ENCODE measurements around the gene PPP2R2B. TPM values are rescaled to one million over a fixed set of nuclear protein-coding genes. Genes with fewer than 3 reads are reported as not detected.
"Not testable (repeated sequence)": the region's sequence is repeated elsewhere in the genome, so short reads cannot be mapped to it uniquely, and the experiment has no call there.

The PPP2R2B gene
- total RNA-seq, 2 experiments from 2014 or later = 1.0 to 1.1 TPM

DNA sequence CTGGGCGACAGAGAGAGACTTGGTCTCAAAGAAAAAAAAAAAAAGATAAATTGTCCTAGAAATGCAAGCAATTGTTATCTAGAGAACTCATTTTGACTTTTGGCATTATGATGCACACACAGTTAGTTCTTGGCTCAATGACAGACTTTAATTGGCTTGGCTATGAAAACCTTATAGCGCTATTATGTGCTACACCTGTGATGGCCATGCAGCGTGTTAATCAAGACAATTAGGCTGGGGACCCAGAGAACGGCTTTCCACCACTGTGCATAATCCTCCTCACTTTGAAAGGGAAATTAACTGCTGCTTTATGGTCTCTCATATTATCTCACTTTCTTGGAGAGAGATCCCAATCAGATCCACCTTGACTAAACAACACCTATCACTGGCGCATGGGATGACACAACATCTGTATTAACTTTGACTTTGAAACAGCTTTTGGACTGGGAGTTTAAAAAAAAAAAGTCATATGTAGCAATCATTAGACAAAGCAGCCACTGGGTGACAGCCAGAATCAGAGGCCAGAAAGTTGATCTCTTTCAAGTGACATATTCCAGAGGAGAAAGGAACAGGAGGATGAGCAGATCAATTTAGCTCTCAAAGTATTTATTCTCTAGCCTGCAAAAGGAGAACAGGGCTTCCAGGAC is 132.5 kb downstream of the PPP2R2B start:
- no peak overlapping the region for H3K27ac Mint-ChIP-seq
- H3K4me3 Mint-ChIP-seq = no peak overlapping the region
- ChIA-PET POLR2A (no interaction called here), CTCF (no interaction called here)
- intact Hi-C loops (cut with micrococcal nuclease) = no loop called here
- H3K27me3 Mint-ChIP-seq = no peaks in the 10 kb centered on the region
- peaks cover 2% of the 10 kb centered on the region for H3K4me1 Mint-ChIP-seq (ENCODE audit: low read depth)
- H3K9me3 Mint-ChIP-seq = peaks cover 9% of the 10 kb centered on the region
- H3K36me3 Mint-ChIP-seq = peaks cover 2% of the 10 kb centered on the region
- no peak for DNase-seq

DNA sequence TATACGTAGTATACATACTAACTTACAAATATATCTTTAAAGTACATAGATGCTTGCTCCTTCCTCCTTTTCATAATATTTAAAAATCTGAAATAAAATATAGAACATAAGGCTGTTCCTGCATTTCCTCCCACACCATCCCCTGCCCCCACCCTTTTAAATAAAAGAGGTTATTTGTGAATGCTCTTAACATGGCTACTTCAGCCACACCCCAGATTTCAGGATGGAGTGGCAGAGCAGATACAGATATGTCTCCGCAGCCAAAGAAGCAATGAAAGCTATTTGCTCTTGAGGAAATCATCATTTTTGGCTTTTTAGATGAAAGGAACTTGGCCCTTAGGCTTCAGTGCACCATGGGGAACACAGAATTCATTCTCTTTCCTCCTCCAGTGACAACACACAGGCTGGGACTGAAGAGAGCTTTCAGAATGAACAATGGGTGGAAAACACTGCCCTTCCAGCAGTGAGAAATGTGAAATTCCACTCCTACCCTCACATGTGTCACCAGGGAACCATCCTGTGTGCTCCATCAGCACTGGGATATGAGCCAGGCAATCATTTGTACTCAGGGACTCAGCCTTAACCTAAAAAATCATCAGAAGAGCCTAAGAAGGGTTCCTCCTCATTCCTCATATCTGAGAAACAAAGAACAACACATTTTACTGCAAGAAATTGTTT is 134.3 kb downstream of the PPP2R2B start:
- intact Hi-C loops (cut with micrococcal nuclease) = no loop called here
- peaks cover 2% of the 10 kb centered on the region for H3K36me3 Mint-ChIP-seq
- H3K27me3 Mint-ChIP-seq = no peaks in the 10 kb centered on the region
- POLR2A ChIA-PET = no interaction called here
- no peaks in the 10 kb centered on the region for H3K4me1 Mint-ChIP-seq (ENCODE audit: low read depth)
- H3K27ac Mint-ChIP-seq = no peak overlapping the region
- DNase-seq = no peak
- peaks cover 8% of the 10 kb centered on the region for H3K9me3 Mint-ChIP-seq
- H3K4me3 Mint-ChIP-seq = no peak overlapping the region
- CTCF ChIA-PET = no interaction called here

DNA sequence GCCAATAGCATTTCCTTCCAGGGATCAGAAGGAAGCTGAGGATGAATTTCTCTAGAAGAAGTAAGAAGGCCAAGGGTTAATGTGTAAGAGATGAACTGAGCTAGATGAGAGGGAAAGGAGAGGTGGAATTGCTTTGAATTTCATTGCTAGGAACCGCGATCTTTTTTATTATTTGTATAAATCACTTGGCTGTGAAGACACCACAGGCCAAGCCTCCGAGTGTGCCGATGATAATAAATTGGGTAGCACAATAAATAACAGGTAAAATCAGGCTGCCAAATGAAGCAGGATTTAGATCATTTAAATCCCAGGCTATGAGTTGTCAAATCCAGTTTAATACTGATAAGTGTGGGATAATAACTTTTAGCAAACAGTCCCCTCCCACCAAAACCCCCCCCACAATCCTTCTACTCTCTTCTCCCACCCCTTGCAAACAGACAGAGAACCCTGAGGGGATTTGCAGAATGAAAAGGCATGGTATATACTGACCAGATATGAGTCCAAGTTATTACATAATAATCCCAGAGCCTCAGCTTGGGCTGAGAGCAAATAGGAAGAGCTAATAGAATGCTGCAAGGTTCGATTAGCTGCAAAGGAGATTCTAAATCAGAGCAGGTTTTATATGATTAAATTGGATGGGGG is 143.5 kb downstream of the PPP2R2B start:
- Mint-ChIP-seq H3K9me3 (peaks cover 9% of the 10 kb centered on the region), H3K4me1 (ENCODE audit: low read depth) (no peaks in the 10 kb centered on the region), H3K27me3 (no peaks in the 10 kb centered on the region), H3K27ac (no peak overlapping the region), H3K4me3 (no peak overlapping the region), H3K36me3 (no peaks in the 10 kb centered on the region)
- DNase-seq = no peak
- intact Hi-C loops (cut with micrococcal nuclease) = no loop called here
- CTCF ChIA-PET = interaction anchor here (0.6 kb wide), 1 partner anchor 36 kb away, joined by 3 read pairs; no protein-coding TSS in a partner anchor
- POLR2A ChIA-PET = no interaction called here

DNA sequence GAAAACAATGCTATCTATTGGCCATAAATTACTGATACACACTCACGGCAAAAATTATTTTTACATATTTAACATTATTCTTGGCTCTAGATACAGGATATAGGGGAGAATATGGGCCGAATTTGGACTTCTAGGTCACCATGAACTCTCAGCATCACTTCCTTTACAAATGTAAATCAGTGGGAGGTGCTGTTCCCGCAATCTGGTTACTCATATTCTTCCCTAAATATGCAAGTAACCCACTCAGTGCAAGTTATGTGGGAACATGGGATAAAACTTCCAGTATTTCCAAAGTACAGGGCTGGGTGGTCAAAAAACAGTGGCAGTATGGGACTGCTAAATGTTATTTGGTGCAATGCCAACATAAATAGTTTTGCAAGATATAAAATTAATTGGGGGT is 145.6 kb downstream of the PPP2R2B start:
- ChIA-PET POLR2A (no interaction called here), CTCF (no interaction called here)
- Mint-ChIP-seq H3K4me1 (ENCODE audit: low read depth) (no peaks in the 10 kb centered on the region), H3K27ac (no peak overlapping the region), H3K4me3 (no peak overlapping the region), H3K36me3 (peaks cover 6% of the 10 kb centered on the region), H3K27me3 (no peaks in the 10 kb centered on the region), H3K9me3 (peaks cover 21% of the 10 kb centered on the region)
- no peak for DNase-seq
- intact Hi-C loops (cut with micrococcal nuclease) = no loop called here

DNA sequence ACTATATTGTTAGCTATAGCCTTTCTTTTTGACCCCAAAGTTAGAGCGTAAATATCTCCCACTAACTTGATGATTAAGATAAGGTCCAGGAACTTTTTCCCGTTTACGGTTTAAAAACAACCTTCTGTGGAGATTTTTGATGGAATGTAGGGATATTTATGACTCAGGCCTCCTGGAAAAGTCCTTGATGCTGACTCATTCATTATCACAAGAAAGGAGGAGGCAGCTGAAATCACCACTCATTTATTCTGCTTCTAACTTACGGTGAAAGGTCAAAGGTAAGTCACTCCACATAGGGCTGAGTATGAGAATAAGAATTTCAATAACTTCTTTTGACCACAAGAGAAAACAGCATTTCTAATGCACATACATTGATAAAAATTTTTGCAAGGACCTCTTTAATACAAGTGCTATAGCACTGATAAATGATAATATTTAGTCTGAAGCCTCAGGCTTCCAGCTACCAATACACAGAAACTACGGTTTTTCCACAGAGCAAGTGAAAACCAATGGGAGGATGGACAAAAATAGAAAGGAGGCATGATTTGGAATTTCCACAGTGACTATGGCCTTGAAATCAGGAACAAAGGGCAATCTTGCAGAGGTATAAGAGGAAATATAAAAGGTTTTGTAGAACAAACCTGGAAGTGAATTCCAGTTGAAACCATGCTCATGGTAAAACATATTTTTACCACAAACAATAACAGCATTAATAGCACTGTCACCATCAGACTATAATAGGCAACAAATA is 146.5 kb downstream of the PPP2R2B start:
- Mint-ChIP-seq H3K9me3 (peaks cover 23% of the 10 kb centered on the region), H3K36me3 (peaks cover 6% of the 10 kb centered on the region), H3K27ac (no peak overlapping the region), H3K4me3 (no peak overlapping the region), H3K4me1 (ENCODE audit: low read depth) (no peaks in the 10 kb centered on the region), H3K27me3 (no peaks in the 10 kb centered on the region)
- ChIA-PET CTCF (interaction anchor here (0.6 kb wide), 1 partner anchor 312 kb away, joined by 3 read pairs; no protein-coding TSS in a partner anchor), POLR2A (interaction anchor here (0.6 kb wide), 1 partner anchor 121 kb away, joined by 5 read pairs; no protein-coding TSS in a partner anchor)
- no peak for DNase-seq
- intact Hi-C loops (cut with micrococcal nuclease) = no loop called here

DNA sequence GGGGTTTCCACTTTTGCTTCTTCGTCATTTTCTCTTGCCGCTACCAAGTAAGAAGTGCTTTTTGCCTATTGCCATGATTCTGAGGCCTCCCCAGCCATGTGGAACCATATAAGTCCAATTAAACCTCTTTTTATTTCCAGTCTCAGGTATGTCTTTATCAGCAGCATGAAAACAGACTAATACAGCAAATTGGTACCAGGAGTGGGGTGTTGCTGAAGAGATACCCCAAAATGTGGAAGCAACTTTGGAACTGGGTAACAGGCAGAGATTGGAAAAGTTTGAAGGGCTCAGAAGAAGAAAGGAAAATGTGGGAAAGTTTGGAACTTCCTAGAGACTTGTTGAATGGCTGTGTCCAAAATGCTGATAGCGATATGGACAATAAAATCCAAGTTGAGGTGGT is 149.8 kb downstream of the PPP2R2B start:
- H3K36me3 Mint-ChIP-seq; DNase-seq; intact Hi-C loops (cut with micrococcal nuclease); H3K4me3 Mint-ChIP-seq; CTCF ChIA-PET; H3K4me1 Mint-ChIP-seq (ENCODE audit: low read depth); POLR2A ChIA-PET; H3K27ac Mint-ChIP-seq; H3K27me3 Mint-ChIP-seq: not testable (repeated sequence)
- peaks cover 17% of the 10 kb centered on the region for H3K9me3 Mint-ChIP-seq

DNA sequence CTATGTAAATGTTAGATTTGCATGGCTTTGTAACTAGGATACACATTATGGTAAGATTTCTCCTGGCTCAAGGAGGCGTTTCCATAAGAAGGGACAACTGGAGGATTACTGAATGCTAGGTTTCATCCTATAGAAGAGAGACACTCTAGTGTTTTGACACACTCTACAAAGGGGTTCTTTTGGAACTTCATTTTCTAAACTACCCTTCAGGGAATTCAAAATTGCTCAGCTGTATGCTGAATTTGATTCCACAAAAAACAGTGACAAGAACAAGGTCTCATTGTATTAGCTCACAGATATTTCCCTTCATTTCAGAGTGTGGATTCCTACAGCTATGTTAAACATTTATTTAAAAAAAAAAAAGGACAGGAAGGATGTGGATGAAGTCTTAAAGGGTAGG is 151.7 kb downstream of the PPP2R2B start:
- Mint-ChIP-seq H3K27ac (no peak overlapping the region), H3K4me3 (no peak overlapping the region), H3K27me3 (no peaks in the 10 kb centered on the region), H3K36me3 (peaks cover 6% of the 10 kb centered on the region), H3K9me3 (peaks cover 17% of the 10 kb centered on the region), H3K4me1 (ENCODE audit: low read depth) (no peaks in the 10 kb centered on the region)
- intact Hi-C loops (cut with micrococcal nuclease) = no loop called here
- POLR2A ChIA-PET = no interaction called here
- CTCF ChIA-PET = no interaction called here
- DNase-seq = no peak

DNA sequence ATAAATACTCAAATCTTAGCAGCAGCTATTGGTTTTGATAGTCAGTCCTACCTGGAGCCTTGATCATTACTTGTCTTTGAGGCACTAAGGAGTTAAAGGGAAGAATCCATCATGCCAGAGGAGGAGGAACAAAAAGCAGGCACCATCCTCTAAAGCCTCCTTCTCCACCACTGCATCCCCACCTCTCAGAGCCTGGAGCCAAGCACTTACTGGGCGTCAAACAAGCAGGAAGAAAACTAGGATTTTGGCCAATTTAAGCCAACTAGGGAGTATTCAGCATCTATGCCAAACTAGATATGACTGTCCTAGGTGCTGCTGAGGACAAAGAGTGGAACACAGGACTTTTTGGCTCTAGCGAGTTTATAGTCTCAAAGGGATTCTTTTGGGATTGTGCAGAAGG is 152.5 kb downstream of the PPP2R2B start:
- Mint-ChIP-seq H3K4me1 (ENCODE audit: low read depth) (no peaks in the 10 kb centered on the region), H3K9me3 (peaks cover 17% of the 10 kb centered on the region), H3K4me3 (no peak overlapping the region), H3K27ac (no peak overlapping the region), H3K36me3 (peaks cover 6% of the 10 kb centered on the region), H3K27me3 (no peaks in the 10 kb centered on the region)
- ChIA-PET POLR2A (no interaction called here), CTCF (no interaction called here)
- intact Hi-C loops (cut with micrococcal nuclease) = no loop called here
- no peak for DNase-seq

DNA sequence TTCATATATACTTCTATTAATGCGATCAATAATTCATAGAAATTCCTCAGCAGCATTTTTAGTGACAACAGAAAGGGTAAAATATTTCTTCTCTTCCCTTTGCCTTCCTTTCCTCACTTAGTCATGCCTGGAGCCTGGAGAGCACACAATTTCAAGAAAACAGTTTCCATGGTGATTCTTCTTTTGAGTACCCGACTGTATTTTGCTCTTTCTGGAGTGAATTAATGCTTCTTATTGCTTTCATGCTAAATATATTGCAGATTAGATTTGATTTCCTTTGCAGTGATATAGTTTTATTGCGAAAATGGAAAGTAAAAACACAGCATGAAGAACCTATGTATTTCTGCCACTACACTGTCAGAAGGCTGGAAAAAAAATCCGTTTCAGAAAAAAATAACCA is 153.5 kb downstream of the PPP2R2B start:
- ChIA-PET POLR2A (no interaction called here), CTCF (no interaction called here)
- peaks cover 13% of the 10 kb centered on the region for H3K9me3 Mint-ChIP-seq

DNA sequence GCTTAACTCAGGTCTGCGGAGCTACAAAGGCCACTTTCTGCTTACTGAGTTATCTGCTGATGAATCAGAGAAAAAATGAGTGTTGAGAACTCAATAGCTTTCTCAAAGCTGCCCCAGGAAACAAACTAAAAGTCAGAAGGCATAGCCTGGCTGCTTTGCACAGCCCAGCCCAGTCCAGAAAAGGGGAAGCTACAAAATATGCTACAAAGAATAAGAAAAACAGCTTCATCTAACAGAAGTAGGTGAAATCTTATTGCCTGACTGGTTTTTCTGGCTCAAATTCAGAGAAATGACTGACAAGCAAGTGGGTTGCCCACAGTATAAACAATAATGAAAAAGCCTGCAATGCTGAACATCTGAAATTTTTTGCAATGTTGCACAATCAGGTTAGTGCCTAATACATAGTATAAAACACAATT is 156.2 kb downstream of the PPP2R2B start:
- H3K4me1 Mint-ChIP-seq (ENCODE audit: low read depth) = no peaks in the 10 kb centered on the region
- ChIA-PET CTCF (interaction anchor here (1.1 kb wide), 1 partner anchor 245 kb away, joined by 4 read pairs; no protein-coding TSS in a partner anchor), POLR2A (no interaction called here)
- H3K9me3 Mint-ChIP-seq = no peaks in the 10 kb centered on the region
- intact Hi-C loops (cut with micrococcal nuclease) = no loop called here
- peaks cover 1% of the 10 kb centered on the region for H3K27me3 Mint-ChIP-seq
- no peak overlapping the region for H3K4me3 Mint-ChIP-seq
- no peak overlapping the region for H3K27ac Mint-ChIP-seq
- no peak for DNase-seq
- H3K36me3 Mint-ChIP-seq = no peaks in the 10 kb centered on the region

More for the DNA sequence above, 153.5 kb downstream of the PPP2R2B start:
- Mint-ChIP-seq H3K27me3 (peaks cover 1% of the 10 kb centered on the region), H3K36me3 (peaks cover 6% of the 10 kb centered on the region), H3K27ac (no peak overlapping the region), H3K4me1 (ENCODE audit: low read depth) (no peaks in the 10 kb centered on the region), H3K4me3 (no peak overlapping the region)
- no peak for DNase-seq
- intact Hi-C loops (cut with micrococcal nuclease) = no loop called here

DNA sequence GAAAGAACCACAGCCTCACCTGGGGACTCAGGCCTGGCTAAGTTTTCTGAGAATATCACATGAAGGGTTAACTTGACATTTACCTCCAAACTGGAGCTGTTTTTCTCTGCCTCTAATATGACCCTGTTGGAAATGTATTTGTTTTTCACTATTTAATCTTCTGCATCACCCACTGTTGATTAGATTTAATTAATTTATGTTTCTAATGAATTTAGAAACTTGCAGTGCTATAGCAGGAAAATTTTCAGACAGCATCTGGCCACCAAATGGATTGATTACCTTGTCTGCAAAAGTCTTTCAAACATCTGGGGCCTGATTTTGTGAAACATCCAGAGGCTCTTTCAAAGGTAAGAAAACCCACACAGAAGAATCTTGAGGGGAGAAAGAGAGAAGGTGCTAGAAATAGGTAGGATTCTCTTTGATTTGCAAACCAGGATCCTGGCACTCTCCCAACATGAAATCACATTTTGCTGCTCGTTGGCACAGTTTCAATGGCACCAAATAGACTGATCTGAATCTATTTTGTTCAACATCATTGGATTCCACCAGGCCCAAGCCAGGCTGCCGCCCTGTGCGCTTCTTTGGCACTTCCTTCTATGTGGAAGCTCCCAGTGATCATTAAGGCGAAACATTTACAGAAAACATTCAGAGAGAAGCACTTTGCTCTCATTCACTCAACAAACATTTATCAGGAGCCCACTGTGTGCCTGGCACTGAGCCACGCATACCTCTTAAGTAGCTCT is 157.3 kb downstream of the PPP2R2B start:
- no peak overlapping the region for H3K4me3 Mint-ChIP-seq
- intact Hi-C loops (cut with micrococcal nuclease) = no loop called here

DNA sequence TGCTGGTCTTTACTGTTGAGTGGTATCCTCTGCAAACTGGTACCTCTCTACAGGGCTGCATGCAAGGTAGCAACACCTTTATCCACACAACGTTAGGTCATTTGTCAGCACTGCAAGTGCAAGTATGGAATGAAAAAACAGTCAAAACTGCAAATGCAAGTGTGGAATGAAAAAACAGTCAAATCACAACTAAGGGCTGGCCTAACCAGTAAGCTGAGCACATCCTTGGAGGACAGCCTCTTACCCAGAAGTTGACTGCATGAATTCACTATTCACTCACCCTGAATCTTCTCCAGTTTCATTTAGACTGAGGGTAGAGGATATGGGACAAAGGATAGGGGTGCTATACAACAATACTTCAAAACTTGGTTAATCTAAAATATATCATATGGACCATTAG is 158.4 kb downstream of the PPP2R2B start:
- POLR2A ChIA-PET = no interaction called here
- Mint-ChIP-seq H3K27me3 (peaks cover 1% of the 10 kb centered on the region), H3K4me1 (ENCODE audit: low read depth) (no peaks in the 10 kb centered on the region), H3K27ac (no peak overlapping the region), H3K36me3 (no peaks in the 10 kb centered on the region), H3K9me3 (no peaks in the 10 kb centered on the region), H3K4me3 (no peak overlapping the region)
- intact Hi-C loops (cut with micrococcal nuclease) = no loop called here
- CTCF ChIA-PET = no interaction called here
- no peak for DNase-seq

More for the DNA sequence above, 157.3 kb downstream of the PPP2R2B start:
- DNase-seq = no peak
- ChIA-PET CTCF (interaction anchor here (1.1 kb wide), 1 partner anchor 246 kb away, joined by 4 read pairs; no protein-coding TSS in a partner anchor), POLR2A (no interaction called here)
- no peaks in the 10 kb centered on the region for H3K36me3 Mint-ChIP-seq
- H3K27me3 Mint-ChIP-seq = peaks cover 1% of the 10 kb centered on the region
- H3K27ac Mint-ChIP-seq = no peak overlapping the region
- no peaks in the 10 kb centered on the region for H3K9me3 Mint-ChIP-seq
- H3K4me1 Mint-ChIP-seq (ENCODE audit: low read depth) = no peaks in the 10 kb centered on the region
